Measurements from ENCODE around the gene SEPHS1. TPM values are rescaled to one million over a fixed set of nuclear protein-coding genes. Genes with fewer than 3 reads are reported as not detected.

Gene SEPHS1
- total RNA-seq, 1 donor from 2014 or later: 33.8 TPM

DNA sequence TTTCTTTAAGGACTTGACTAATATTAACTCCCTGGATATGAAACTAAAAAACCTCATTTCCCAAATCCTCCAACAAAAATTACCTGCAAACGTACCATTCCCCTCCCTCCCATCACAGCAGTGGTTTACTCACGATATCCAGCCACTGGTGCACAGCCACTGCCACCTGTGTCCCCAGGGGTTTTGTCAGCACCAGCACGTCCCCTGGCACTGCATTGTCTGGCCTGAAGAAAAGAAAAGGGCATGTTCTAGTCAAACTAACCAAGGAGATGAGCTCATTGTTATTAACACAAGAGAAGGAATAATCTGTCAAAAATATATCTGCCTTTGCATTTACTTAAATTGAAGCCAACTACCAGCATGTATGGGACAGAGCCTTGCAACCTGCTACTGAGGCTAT is 18.5 kb downstream of the SEPHS1 start:
- ATAC-seq: no peak

DNA sequence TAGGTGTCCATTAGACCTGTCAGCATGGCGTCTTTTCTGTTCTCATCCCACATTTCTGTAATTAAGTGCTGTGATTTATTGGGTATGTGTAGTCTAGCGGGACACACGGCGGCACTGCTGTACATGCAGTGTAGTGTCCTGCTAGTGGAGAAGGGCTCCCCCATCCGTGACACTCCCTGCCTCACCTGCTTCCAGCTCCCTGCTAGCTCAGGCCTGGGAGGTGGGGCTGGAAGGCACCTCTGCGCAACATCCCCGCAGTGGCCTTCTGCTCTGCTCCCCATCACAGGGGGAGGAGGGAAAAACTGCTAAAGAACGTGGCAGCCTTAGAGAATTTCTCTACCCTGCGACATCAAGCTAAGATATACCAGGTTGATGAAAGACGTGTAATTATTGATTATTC is 19.5 kb downstream of the SEPHS1 start:
- ATAC-seq (no peak), DNase-seq (ENCODE audit: low spot score) (no peak)

More for the DNA sequence above, 18.5 kb downstream of the SEPHS1 start:
- DNase-seq (ENCODE audit: low spot score): no peak

DNA sequence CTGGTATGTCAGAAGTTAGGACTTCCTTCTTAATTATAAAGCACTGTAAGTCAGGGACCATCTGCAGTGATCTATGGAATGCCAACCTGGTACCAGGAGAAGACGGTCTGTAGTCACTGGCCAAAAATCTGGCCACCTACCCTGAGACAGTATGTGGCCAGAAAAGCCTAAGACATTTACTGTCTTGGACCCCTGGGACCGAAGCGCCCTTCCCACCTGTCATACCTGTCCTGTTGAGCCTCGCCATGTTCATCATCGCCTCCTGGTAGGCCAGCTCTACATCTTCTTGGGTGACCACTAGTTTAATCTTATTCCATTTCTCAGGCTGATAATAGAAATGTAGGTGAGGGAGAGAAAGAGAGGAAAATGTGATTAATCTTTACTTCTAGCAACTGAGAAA is 20.0 kb downstream of the SEPHS1 start:
- ATAC-seq (no peak), DNase-seq (ENCODE audit: low spot score) (no peak)

DNA sequence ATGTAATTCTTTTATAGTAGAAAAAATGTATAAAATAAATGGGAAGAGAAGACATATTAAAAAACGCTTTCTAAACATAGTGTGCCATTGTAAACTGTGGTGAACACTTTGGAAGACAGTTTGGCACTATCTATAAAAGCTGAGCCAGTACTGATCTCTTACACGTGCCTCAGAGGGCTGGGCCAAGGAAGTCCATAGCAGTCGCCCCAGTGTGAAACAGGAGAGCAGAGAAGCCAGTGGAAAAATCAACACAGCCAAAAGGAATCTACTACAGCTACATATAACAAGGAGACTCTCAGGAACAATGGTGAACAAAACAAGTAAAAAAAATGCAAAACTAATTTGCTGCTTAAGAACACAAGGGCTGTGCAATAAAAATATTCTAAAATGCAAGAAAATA is 20.6 kb downstream of the SEPHS1 start:
- DNase-seq (ENCODE audit: low spot score): no peak
- no peak for ATAC-seq

DNA sequence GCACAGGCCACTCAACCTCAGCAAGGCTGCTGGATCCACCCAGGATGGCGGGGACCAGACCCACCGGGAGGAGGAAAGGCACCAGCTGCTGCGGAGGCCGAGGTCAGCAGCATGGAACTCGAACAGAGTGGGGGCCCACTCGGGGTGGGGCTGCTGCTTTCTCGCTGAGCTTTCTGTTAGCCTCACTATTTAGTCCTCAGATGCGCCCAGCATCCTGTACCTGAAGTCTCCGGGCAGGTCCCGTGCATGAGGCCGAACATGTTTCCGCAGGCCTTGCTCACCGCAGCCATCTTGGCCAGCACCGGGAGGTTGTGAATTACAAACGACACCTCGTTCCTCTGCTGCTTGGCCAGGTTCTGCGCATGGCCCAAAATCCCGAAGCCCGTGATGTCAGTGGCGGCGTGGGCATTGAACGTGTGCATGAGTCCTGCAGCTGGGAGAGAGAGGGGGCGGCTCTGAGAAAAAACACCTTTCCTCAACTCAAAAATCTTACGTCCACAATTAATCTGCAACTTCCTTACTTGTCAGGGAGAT is 25.4 kb downstream of the SEPHS1 start:
- DNase-seq (ENCODE audit: low spot score) (no peak), ATAC-seq (no peak)

DNA sequence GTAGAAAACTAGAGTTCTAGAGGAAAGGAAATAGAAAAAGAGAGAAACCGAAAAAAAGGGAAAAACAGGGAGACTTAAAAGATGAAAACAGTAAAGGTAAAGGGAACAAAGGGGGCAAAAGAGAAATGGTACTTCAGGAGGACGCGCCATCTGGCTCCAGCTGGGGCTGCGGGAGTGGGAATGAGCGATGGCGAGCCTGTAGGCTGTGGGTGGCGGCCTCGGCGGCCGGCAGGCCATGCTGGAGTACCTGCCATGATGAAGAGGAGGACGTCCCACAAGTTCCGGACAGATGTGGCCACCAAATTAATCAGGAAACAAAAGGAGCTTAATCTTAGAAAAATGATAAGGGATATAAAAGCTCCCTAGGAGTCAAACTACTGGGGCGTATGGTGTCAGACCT is 26.5 kb downstream of the SEPHS1 start:
- ATAC-seq (no peak), DNase-seq (ENCODE audit: low spot score) (no peak)

DNA sequence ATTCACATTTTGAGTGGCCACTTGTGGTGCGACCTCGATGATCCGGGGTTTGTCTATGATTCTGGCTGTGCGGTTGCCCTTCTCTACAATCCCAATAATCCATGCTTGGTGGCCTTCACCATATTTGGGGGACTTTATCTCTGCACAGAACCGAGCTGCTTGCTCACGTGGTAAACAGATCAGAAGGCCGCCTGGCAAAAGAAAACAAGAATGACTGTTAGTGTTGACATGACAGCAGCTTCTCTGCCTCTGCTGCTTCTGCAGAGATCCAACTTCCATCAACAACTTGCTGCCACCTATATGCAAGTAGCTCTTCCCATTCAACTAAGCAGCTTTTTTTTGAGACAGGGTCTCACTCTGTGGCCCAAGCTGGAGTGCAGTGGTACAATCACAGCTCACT is 28.9 kb downstream of the SEPHS1 start:
- DNase-seq (ENCODE audit: low spot score) (no peak), ATAC-seq (no peak)

DNA sequence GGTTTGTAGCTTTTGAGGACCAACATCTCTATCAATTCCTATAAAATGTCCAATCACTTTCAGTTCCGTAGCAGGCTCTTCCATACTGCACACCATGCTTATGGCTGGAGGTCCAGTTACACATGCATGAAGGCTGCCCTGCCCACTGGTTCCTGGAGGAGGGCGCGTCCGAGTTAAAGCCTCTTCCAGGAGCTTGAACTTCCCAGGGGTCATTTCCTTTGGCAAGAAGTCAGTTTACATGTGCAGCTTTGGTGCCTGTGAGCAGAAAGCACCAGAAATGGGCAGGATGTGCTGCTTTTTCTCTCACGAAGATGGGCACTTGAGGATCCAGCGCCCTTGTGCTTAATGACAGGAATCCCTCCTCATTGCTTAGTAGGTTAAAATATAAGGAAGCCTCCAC is 30.6 kb downstream of the SEPHS1 start:
- no peak for DNase-seq (ENCODE audit: low spot score)
- peak; percentile 52 for ATAC-seq

DNA sequence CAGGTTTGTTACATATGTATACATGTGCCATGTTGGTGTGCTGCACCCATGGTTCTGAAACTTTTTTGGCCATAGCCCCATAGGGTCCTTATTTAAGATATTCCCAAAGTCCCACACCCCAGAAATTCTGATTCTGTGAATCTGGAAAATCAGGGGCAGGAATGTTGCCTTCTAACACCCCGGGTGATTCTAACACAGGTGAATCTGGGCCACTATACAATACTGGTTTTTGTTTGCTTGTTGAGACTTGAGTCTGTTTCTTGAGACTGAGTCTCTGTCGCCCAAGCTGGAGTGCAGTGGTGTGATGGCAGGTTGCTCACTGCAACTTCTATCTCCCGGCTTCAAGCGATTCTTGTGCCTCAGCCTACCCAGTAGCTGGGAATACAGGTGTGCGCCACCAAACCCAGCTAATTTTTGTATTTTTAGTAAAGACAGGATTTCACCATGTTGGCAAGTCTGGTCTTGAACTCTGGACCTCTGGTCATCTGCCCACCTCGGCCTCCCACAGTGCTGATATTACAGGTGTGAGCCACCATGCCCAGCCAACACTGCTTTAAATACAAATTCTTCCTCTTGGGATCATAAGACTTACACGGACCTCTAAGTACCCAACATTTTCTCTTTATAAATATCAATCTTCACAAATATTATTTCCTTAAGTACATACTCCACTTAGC is 31.3 kb downstream of the SEPHS1 start:
- DNase-seq (ENCODE audit: low spot score) (no peak), ATAC-seq (no peak)

DNA sequence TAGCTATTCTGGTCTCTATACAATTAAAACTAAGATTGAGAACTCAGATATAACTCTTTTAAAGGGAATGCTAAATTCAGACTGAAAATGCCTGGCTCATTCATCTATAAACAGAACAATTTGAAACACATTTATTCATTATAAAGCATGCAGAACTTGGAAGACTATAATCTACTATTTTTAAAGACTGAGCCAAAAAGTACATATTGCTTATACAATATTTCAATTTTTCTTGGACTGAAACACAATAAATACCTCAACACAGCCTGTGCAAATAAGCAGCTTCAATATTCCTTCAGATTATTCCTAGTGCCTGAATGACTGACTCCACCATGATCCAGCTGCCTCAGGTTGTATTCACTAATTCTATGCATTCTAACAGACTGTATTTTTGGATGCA is 32.7 kb downstream of the SEPHS1 start:
- no peak for DNase-seq (ENCODE audit: low spot score)
- ATAC-seq: no peak

DNA sequence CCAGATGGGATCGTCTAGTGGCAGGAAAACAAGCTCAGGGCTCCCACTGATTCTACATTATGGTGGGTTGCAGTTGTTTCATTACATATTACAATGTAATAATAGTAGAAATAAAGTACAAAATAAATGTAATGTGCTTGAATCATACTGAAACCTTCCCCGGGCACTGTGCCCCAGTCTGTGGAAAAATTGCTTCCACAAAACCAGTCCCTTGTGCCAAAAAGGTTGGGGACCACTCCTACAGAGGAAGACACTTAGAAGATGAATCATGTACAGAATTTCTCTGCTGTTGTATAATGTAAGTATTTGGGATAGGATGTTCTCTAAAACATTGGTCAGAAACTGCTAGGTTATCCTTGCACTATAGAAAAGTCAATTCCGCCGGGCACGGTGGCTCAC is 36.9 kb downstream of the SEPHS1 start:
- no peak for DNase-seq (ENCODE audit: low spot score)
- no peak for ATAC-seq

DNA sequence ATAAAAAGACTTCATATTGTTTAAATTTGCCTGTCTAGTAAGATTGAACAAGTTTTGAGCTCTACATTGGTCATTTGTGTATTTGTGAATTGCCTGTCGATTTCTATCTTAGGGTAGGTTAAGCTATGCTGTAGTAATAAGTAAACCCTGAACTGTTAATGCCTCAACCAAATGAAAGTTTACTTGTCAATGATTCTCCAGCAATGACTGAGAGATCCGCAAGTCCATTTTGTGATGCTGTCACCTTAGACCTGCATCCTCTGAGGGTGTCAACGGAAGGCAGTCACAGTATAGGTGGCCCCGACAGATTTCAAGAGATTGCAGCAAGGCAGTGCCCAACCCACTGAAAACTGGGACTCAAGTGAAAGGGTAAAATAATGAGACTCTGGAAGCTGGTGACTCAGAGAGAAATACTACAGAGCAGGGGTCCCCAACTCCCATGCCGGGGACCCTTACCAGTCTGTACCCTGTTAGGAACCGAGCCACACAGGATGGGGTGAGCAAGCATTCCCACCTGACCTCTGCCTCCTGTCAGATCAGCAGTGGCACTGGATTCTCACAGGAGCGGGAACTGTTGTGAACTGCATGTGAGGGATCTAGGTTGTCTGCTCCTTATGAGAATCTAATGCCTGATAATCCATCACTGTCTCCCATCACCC is 37.4 kb downstream of the SEPHS1 start:
- ATAC-seq: no peak
- DNase-seq (ENCODE audit: low spot score): no peak

DNA sequence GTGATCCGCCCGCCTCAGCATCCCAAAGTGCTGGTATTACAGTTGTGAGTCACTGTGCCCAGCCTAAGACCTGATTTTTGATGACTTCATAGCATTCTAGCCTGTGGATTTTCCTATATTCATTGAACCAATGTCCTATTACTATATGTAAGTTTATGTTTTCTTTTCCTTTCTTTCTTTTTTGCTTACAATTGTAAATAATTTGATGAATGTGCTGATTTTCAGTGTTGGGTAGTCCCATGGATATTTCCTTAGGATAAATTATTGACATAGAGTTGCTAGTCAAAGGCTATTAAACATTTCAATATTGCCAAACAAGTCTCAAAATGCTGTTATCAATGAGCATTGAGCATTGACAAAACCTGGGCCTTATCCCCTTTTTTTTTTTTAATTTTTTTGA is 38.3 kb downstream of the SEPHS1 start:
- DNase-seq (ENCODE audit: low spot score): no peak
- ATAC-seq: no peak

DNA sequence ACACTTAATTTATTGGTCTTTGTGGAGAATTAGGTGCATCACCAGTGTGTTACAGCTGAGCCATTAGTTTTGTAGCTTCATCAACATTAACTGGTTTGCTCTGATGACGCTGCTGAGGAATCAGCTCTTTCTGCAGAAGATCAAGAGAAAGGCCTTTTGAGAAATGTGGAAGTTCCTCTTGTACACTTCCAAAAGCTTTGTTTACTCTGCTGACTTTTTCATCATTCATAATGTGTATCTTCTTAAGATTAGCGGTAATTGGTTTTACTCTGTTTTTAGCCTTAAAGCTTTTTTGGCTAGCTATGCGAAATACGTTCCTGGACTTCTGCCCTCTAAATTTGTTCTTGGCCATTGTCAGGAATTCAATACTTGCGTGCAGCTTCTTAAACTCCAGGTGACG is 40.0 kb downstream of the SEPHS1 start:
- no peak for DNase-seq (ENCODE audit: low spot score)
- ATAC-seq: no peak

DNA sequence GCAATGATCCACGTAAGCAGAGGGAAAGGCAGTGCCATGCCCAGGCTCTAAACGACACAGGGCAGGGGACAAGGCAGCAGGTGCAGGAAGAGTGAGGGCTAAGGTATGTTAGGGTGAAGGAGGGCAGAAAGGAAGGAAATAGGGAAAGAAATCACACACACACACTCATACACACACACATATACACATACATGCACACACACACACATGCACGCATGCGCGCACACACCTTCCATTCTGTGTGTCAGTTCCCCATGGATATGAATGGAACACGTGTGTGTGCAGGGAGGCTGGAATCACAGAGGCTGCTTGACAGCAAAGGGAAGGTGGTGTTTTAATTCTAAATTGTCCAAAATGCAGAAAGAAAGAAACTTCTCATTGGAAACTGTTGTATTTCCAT is 42.0 kb downstream of the SEPHS1 start:
- ATAC-seq (no peak), DNase-seq (ENCODE audit: low spot score) (no peak)

DNA sequence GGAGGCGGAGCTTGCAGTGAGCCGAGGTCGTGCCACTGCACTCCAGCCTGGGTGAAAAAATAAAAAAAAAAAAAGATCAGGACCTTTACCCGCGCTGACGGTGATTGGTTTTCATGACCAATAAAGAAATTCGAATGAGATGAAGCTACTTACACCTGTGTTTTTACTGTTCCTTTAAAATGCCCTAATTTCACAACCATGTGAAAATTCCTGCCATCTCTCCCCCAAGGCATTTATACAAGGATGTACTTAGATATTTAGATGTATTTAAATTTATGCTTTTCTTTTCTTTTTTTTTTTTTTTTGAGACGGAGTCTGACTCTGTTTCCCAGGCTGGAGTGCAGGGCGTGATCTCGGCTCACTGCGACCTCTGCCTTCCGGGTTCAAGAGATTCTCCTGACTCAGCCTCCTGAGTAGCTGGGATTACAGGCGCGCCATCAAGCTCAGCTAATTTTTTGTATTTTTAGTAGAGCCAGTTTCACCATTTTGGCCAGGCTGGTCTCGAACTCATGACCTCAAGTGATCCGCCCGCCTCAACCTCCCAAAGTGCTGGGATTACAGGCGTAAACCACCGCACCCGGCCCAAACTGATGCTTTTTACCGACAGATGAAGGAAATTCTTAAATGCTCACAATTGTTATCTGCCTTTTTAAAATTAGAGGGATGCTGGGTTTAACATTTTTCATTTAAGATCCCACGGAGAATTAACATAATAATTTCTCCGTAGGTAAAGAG is 45.1 kb downstream of the SEPHS1 start:
- ATAC-seq (no peak), DNase-seq (ENCODE audit: low spot score) (no peak)

DNA sequence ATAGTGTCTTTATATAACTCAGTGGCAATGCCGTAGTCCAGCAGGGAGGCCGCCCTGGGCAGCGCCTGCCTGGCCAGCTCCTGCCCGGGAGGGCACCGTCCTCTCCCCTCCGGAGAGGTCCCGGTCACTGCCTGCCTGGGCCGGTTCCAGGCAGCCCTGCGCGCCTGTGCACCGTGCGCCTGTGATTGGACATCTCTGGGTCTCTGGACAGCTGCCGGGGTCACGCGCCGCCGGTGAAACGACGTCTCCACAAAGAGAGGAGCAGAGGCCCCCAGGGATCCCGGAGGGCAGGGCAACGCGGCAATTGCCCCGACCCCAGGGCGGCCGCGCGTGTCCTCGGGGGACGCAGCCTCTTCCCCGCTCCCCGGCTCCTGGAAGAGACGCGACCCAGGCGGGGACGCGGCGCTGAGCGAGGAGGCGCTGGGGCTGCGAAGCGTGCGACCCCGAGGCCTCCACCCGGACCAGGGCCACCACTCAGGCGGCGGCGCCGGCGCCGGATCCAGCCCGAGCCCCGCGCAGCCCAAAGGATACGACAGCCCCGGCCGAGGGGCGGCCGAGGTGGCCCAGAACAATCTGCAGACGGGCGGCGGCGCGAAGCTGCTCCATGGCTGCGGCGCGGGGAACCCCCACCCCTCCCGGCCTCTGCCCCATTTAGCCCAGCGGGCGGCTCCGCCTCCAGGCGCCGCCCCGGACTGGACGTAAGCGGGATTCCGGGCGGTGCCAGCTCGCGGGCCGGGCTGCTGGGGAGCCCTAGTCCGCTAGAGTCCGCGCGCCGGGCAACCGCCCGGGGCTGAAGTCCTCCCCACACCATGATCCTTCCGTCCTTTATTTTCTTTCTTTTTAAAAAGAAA is 48.4 kb downstream of the SEPHS1 start, which contains the start of gene PHYH:
TSS of gene PHYH (minus strand) at position 628 of the 851 bp plus-strand sequence. CDS start at position 606, 22 bp downstream.
- DNase-seq (ENCODE audit: low spot score) (peak; percentile 99), ATAC-seq (peak; percentile 84)

DNA sequence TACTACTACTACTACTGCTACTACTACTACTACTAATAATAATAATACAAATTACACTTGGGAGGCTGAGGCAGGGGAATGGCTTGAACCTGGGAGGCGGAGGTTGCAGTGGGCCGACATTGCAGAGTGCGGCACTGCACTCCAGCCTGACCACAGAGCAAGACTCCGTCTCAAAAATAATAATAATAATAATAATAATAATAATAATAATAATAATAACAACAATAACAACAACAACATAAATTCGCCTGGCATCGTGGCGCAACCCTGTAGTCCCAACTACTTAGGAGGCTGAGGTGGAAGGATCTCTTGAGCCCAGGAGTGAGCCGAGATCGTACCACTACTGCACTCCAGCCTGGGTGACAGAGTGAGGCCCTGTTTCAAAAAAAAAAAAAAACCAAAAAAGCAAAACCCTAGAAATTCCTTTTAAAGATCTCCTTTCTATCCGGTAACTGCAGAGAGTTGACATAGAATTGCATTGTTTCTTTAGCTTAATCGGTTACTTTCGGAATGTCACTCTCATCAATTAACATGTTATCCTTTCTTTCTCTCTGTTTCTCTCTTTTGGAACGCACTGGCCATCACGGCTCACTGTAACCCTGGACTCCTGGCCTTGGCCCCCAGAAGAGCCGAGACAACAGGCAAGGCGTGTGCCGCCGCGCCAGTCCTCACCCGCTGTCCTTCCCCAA is 49.2 kb downstream of the SEPHS1 start:
- no peak for DNase-seq (ENCODE audit: low spot score)

DNA sequence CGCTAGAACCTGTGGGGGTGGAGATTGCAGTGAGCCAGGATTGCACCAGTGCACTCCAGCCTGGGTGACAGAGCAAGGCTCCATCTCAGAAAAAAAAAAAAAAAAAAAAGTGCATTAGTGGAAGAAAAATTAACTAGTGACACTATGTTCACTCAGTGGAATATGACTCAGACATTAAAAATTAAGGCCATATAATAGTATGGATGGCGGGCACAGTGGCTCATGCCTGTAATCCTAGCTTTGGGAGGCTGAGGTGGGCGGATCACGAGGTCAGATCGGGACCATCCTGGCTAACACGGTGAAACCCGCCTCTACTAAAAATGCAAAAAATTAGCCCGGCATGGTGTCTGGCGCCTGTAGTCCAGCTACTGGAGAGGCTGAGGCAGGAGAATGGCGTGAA is 51.6 kb downstream of the SEPHS1 start:
- DNase-seq (ENCODE audit: low spot score) (no peak), ATAC-seq (no peak)

More for the DNA sequence above, 49.2 kb downstream of the SEPHS1 start:
- no peak for ATAC-seq

DNA sequence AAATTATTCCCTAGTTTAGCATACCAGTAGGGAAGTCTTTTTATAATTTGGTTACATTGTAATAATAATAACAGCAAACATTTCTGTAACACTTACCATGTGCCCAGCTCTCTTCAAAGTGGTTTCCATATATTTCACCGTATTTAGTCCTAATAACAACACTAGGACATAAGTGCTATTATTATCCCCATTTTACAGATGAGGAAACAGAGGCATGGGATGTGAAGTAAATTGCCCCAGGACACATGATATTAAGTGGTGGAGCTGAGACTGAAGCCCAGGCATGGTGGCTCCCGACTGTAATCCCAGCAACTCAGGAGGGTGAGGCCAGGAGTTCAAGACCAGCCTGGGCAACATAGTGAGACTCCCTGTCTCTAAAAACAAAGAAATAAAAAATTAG is 53.3 kb downstream of the SEPHS1 start:
- DNase-seq (ENCODE audit: low spot score) (no peak), ATAC-seq (no peak)
